Measurements from ENCODE around the gene GHRL.

DNA sequence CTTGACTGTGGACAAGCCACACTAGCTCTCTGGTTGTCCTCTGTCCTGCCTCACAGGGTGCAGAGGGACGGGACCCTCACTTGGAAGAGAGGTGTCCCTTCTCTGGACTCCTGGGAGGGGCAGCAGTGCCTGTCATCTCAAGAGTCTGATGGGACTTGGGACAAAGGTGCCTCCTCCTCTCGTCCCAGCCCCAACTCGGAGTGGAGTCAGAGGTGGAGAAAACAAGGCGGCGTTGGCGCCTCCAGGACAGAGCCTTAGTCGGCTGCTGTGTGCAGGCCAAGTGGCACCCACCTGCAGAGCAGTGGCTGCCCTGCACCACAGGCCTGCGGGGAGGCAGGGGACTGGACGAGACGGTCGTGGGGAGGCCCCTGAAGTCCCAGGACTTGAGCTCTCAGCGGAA, 37.6 kb upstream of the GHRL start:
- TF ChIP-seq, protein P1, sequence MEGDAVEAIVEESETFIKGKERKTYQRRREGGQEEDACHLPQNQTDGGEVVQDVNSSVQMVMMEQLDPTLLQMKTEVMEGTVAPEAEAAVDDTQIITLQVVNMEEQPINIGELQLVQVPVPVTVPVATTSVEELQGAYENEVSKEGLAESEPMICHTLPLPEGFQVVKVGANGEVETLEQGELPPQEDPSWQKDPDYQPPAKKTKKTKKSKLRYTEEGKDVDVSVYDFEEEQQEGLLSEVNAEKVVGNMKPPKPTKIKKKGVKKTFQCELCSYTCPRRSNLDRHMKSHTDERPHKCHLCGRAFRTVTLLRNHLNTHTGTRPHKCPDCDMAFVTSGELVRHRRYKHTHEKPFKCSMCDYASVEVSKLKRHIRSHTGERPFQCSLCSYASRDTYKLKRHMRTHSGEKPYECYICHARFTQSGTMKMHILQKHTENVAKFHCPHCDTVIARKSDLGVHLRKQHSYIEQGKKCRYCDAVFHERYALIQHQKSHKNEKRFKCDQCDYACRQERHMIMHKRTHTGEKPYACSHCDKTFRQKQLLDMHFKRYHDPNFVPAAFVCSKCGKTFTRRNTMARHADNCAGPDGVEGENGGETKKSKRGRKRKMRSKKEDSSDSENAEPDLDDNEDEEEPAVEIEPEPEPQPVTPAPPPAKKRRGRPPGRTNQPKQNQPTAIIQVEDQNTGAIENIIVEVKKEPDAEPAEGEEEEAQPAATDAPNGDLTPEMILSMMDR (IDR thresholded peaks at IDR 0.05; ENCODE audit: low read depth, low read length), result no peak
- TF ChIP-seq, protein P2, sequence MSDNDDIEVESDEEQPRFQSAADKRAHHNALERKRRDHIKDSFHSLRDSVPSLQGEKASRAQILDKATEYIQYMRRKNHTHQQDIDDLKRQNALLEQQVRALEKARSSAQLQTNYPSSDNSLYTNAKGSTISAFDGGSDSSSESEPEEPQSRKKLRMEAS (IDR thresholded peaks at IDR 0.05; ENCODE audit: low read depth, low read length), result no peak

Measured in NB4 (cell line).